HG02763 (cell line): ENCODE measurements around the gene PPP6R3.
"Not testable (repeated sequence)": the region's sequence is repeated elsewhere in the genome, so short reads cannot be mapped to it uniquely, and the experiment has no call there.

ENCODE experiments used
- ATAC-seq: cut with Tn5 transposase; IDR thresholded peaks from one replicate; pipeline ENCODE4 v1.9.1; 2021; ENCODE audit warnings: mild to moderate bottlenecking, moderate library complexity; ENCODE audit not compliant: unreplicated experiment

Gene PPP6R3

DNA sequence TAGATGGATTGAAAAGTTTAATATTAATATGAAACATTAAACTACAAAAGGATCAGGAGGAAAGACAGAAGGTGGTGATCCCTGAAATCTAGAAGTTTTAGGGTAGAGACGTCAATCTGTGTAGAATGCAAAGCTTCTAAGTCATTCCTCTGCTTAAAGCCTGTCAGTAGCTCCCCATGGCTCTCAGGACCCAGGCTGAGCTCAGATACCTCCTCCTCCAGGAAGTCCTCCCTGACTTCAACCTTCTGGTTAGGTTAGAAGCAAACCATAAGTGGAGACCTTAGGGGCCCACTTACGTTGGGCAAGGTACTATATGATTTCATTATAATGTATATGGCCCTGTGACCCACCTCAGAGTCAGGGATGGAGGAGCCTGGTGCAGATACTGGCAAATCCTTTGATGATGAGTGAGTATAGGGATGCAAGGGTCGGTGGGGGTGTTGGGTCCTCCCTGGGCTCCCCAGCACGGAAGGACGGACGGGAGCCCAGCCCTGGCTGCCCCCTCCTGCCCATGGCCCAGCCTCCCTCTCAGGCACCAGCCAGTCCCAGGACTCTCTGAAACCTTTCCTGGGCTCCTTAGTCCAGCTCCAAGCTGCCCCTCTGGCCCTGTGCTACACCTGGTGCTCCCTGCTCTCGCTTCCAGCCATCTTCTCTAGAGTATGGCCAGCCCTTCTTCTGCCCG lies 3.2 kb upstream of the PPP6R3 start:
- no peak for ATAC-seq

DNA sequence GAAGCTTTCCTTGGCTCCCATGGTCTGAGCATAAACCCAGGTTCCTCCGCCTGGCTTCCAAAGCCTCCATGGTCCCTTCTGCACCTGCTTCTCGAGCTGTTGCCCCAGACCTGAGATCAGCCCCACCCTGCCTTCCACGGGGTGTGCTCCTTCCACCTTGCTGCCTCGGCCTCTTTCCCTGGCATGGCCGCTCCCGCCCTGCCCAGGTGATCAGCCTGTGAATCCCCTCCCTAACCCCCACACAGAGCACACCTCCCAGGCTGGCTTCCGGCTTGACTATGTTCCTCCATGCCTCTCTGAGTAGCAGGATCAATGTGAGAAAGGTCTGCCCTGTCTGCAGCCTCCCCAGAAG lies 2.7 kb upstream of the PPP6R3 start:
- ATAC-seq = no peak

DNA sequence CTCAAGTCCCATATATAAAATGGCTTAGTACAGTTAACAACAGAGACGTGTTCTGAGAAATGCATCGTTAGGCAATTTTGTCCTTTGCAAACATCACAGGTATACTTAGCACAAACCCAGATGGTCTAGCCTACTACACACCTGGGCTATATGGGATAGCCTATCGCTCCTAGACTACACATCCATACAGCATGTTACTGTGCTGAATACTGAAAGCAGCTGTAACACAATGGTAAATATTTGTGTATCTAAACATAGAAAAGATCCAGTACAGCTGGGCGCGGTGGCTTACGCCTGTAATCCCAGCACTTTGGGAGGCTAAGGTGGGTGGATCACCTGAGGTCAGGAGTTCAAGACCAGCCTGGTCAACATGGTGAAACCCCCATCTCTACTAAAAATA lies 2.2 kb upstream of the PPP6R3 start:
- not testable (repeated sequence) for ATAC-seq

DNA sequence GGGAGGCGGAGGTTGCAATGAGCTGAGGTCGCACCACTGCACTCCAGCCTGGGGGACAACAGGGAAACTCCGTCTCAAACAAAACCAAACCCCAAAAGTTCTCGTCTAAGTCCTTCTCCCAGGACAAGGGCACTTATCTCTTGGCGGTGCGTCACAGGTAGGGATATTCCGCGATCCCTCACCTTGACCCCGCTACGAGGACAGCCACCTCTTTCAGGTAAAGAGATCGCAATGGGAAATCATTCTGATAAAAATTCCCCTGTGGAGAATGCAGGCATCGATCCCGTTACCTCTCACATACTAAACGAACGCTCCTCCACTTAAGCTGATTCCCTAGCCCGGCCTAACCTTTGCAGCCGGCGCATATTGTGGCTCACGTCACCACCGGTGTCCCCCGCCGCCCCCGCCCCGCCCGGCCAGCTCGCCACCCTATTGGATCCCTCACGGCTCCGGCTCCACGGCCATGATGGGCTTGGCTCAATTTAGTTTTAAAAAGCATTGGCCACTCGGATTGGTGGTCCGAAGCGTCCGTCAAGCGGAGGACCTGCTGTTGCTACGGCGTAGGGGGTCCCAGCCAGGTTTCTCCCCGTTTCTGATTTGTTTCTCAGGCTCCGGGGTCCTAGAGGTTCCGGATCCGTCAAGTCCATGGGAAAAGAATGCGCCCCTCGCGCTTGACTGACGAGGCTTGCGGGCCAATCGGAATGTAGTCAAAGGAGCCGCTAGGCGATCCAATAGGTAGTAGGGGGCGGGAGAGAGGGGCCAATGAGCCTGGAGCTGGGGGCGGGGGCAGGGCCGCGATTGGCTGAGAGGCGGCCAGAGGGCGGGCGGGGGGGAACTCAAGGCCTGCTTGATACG lies 439 bp upstream of the PPP6R3 start:
- peak; percentile 79 for ATAC-seq

DNA sequence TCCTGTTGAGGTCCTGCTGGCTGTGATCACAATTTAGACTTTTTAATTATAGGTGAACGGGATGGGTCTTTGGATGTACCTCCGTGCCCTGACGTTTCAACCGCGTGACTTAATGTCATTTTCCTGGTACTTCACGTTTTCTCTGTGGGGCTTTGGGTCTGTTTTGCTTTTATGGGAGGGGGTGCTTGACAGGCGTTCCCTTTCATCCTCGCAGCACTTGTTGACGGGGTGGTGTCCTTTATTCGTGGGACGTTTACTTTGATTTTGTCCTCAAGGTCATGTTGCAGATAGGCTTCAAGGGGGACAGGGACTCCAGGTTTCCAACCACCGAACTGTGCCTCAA lies 994 bp downstream of the PPP6R3 start:
- ATAC-seq = no peak

DNA sequence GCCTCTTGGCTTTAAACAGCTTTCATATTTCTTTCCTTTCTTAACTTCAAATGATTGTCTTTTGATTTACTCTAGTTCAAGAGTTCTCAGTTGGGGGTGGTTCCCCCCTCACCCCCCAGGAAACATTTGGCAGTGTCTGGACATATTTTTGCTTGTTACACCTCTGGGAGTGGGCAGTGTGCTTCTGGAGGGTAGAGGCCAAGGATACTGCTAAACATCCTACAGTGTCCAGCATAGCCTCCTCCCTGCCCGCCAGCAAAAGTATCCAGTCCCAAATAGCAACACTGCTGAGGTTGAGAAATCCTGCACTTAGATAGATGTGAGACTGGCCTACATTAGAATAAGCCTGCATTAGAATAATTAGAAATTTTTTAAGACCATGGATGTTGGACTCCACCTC lies 3.2 kb downstream of the PPP6R3 start:
- ATAC-seq = no peak

DNA sequence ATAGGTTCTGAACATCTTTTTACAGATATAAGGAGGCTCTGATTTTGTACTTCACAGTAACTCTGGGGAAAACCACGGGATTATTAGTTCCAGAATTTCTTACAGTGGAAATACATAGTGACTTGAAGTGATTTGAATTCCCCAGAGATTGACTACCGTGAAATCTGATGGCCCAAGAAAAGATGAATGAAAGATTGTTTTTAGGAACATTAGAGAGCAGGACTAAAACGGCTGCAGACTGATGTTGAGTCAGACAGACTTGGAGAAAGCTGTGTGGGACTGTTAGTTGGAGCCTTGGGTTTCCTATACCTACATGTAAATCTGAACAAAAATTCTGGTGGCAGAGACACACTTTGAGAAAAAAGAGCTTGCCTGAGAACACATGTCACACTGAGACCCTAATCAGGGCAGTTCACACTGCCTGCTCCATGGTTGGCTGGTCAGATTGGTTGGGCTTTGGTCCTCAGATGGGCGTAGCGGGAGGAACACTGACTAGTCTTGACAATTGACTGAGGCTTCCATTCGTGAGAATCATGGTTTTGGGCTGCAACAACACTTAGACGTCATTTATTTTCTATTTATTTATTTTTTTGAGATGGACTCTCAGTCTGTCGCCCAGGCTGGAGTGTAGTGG lies 6.8 kb downstream of the PPP6R3 start:
- ATAC-seq = no peak

DNA sequence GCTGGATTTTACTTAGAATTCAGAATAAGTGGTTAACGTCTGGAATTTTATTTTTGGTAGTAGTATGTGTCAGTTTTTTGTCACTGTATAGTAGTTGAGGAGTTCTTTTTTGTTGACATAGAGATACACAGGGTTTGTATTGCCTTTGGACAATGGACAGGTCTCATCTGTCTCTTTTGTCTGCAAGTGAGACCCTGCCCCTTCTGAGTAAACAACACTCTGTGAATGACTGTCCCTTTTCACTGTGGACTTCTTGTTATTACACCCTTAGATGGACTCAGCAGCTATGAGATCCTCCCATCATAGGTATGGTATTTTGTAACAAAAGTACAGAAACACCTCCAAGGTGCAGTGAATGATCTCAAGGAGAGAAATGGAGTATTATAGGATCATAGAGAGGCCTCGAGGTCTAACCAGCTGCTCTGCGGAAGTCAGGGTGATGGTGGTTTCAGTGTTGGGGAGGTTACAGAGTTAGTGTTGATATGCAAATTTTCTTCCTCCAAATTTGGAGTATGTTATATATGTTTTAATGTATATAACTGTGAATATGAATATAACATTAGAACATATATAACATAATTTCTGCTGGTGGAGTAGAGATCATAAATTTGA lies 7.8 kb downstream of the PPP6R3 start:
- ATAC-seq = no peak

DNA sequence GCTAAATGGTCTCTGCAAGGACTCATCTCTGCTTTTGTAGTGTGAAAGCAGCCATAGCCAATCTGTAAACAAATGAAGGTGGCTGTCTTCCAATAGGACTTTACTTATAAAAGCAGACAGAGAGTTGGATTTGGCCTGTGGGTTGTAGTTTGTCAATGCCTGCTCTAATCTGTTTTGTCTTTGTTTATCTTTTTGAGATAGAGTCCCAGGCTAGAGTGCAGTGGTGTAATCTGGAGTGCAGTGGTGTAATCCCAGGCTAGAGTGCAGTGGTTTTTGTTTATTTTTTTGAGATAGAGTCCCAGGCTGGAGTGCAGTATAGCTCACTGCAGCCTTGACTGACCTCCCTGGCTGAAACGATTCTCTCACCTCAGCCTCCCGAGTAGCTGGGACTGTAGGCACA lies 8.6 kb downstream of the PPP6R3 start:
- no peak for ATAC-seq

DNA sequence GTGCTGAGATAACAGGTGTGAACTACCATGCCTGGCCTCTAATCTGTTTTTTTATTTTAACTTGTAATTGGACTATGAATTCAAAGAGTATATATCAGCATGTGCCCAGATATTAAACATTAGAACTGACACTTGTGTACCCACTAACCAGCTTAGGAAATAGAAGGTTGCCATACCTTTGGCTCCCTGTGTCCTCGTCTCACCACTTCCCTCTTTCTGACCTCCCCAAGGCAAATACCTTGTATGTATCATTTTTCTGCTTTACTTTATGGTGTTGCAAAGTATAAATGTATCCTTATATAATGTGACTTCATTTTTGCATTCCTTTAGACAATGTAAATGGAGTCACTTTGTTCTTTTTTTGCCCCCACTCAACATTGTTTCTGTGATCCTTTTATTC lies 9.1 kb downstream of the PPP6R3 start:
- no peak for ATAC-seq

DNA sequence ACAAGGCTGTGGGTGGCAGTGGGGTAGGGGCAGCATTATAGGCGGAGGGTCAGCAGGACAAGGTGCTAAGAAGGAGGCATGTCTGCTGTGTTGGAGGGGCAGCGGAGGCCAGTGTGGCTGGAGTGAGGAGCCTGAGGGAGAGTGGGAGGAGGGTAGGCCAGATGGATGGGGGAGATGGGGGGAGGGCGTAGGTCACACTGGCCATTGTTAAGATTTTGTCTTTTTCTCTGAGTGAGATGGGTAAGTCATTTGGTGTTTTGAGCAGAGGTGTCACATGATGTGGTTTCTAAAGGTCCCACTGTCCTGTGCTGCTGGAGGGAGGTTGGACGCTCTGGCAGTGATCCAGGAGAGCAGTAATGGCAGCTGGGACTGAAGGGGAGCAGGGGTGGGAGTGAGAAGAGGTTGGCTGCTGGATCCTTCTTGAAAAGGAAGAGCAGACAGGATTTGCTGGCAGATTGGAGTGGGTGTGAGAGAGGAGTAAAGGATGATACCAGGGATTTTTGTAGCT lies 9.8 kb downstream of the PPP6R3 start:
- no peak for ATAC-seq

DNA sequence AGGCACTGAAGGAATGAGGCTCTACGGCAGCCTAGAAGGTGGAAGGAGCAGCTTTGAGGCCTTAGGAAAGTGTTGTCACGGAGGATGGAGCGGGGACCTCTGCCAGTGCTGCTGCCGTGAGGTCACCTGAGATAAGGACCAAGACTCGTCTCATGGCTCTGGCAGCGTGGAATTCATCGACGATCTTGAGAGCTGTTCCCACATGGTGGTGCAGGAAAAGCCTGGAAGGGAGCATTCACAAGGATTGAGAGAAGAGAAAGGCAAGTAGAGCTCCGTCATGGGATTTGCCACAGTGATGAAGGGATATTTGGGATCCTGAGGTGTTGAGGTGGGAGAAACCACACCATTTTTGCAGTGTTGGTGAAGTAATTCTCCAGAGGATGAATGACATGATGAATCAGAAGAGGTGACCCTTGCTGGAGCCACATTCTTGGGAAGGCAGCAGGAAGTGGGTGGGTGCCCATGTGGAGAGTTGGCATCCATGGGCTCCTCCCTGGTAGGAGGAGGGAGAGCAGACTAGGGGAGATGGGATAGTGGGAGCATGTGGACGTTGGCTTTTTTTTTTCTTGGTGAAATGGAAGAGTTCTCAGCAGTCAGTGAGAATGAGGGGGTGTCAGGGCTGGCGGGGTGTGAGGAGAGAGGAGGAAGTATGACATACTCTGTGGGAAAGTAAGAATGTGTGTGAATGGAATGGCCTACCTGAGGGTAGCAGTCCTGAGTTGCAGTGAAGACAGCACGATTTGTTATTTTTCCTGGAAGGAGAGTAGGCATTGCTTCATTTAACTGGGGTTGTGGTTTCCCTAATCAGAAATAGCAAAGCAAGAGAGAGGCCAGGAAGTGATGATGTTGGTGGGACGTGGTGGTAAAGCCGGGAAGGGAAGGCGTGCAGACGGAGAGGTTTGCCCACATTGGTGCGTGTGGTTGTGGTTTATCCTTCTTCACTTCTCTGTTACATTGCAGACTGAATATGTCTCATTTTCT lies 11.1 kb downstream of the PPP6R3 start:
- ATAC-seq = no peak

DNA sequence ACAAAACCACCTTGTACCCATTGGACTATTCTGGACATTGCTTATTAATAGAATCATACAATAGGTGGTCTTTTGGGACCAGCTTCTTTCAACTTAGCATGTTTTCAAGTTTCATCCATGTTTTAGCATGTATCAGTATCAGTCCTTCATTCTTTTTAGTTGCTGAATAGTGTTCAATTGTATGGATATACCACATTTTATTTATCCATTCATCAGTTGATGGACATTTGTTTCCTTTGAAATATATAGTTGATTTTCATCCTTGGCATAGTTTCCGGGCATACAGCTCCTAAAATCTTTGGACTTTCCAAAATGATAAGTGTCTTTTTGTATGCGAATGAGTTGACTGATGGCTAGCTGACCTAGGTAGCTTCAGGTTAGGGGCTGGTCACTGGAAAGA lies 12.2 kb downstream of the PPP6R3 start:
- no peak for ATAC-seq

DNA sequence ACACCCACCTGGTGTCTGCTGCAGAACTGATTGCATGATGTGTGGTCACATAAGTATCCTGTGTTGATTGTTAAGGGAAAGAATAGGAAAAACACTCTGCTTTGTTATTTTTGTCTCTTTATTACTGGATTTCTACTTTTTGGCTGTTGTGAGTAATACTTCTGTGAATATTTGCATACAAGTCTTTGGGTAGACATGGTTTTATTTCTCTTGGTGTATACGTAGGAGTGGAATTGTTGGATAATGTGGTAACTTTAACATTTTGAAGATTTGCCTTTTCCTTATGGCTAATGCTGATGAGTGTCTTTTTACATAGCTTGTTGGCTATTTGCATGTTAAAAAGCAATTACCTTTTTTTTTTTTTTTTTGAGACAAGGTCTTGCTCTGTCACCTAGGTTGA lies 13.1 kb downstream of the PPP6R3 start:
- no peak for ATAC-seq

DNA sequence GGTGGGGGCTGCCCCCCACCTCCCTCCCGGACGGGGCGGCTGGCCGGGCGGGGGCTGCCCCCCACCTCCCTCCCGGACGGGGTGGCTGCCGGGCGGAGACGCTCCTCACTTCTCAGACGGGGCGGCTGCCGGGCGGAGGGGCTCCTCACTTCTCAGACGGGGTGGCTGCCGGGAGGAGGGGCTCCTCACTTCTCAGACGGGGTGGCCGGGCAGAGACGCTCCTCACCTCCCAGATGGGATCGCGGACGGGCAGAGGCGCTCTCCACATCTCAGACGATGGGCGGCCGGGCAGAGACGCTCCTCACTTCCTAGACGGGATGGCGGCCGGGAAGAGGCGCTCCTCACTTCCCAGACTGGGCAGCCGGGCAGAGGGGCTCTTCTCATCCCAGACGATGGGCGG lies 15.1 kb downstream of the PPP6R3 start:
- not testable (repeated sequence) for ATAC-seq

DNA sequence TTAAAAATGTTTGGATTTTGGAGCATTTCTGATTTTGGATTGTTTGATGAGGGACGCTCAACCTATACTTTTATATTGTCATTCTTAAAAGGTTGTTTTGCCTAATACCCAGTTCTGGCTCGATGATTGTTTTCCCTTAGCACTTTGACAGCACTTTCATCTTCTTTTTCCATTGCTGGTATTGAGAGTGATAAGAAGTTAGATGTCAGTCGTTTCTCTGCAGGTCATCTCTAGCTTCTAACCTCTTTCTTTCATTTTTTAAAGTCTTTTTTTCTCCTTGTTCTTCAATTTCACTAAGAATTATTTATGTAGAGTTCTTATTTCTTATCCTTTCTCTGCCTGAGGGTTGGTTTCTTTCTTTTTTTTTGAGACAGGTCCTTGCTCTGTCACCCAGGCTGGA lies 18.8 kb downstream of the PPP6R3 start:
- no peak for ATAC-seq

DNA sequence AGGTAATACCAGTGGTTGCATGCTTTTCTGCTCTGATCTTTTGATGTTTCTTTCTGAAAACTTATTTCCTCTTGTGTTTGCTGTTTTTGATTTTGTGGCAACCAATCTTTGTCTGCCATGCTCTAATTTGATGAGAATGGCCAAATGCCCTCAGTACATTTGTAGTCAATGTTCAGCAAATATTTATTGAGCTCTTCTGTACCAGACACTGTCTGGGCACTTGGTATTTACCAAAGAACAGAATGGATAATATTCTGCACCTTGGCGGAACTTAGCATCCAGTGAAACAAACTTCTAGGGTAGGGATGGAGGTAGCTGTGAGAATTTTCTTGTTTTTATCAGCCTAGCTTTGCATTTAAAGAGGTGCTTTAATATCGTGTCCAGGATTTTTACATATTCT lies 19.6 kb downstream of the PPP6R3 start:
- ATAC-seq = no peak

DNA sequence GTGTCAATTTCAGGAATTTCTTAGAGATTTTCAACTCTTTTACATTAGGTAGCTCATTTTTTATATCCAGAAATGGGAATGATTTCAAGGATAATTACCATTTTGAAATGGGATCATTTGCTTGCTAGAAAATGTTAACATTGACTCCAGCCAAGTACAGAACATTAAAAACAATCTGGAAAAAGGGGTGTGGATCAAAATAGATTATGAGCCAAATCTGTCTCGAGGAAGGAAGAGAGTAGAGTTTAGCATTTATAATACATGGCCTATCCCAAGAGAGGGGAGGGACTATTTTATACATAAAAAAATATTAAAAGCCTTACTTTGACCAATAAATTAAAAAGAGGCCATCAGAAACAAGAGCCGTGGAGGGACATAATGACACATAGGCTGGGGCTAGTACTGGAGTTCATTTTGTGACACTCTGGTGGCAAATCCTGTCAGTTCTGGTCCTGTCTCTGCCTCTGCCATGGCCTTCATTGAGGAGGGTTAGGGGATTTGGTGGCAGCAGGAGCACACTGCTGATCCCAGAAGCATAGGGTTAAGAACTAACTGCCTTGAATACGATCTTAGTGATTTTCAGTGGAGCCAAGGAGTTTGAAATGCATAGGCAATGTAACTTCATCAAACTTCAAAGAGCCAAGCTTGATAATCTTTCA lies 20.4 kb downstream of the PPP6R3 start:
- no peak for ATAC-seq

DNA sequence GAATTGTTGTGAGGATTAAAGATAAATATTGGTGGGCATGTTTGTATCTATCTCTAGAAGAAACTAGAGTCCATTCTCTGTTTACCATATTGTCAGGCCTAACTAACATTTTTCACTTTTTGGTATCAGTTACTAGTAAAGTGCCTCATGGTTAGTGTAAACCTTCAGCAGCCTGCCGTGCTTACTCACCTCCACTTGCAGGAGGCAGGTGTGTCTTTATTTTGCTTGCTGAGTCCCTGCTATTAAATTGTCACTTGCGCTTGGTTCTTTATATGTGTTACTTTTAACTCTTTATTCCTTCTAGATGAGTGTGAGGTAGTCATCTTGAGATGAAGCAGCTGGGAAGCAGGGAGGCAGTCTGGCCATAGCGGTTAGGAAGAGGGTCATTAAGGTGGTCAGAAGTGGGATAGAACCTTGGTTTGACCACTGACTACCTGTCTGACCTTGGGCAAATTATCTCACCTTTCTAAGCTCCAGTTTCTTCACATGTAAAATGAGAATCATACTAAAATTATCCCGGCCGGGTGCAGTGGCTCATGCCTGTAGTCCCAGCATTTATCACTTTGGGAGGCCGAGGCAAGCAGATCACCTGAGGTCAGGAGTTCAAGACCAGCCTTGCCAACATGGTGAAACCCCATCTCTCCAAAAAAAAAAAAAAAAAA lies 21.2 kb downstream of the PPP6R3 start:
- ATAC-seq = no peak
